HAP-1 (cell line): Measurements from ENCODE around the gene XRCC5.
"Not testable (repeated sequence)": the region's sequence is repeated elsewhere in the genome, so short reads cannot be mapped to it uniquely, and the experiment has no call there.

ENCODE experiments used
- DNase-seq, 2 experiments: peaks; one replicate each; pipeline ENCODE4 v3.0.0-alpha.2; 2016 to 2020; ENCODE audit warnings: low spot score in 2 of 2
- H3K27me3 ChIP-seq: fragments of 250-450 bp; sonication (Bioruptor Pico); 2 replicates; pipeline ENCODE4 v1.5.1; 2020; ENCODE audit warnings: low read depth, mild to moderate bottlenecking, moderate library complexity
- H3K36me3 ChIP-seq: fragments of 250-450 bp; sonication (Bioruptor Pico); replicated peaks from 2 replicates; pipeline ENCODE4 v1.5.1; 2020; ENCODE audit warnings: mild to moderate bottlenecking
- H3K4me1 ChIP-seq: fragments of 250-450 bp; sonication (Bioruptor Pico); 2 replicates; pipeline ENCODE4 v1.5.1; 2020; ENCODE audit warnings: mild to moderate bottlenecking
- H3K4me3 ChIP-seq: fragments of 250-450 bp; sonication (Bioruptor Pico); 2 replicates; pipeline ENCODE4 v1.5.1; 2020; ENCODE audit warnings: mild to moderate bottlenecking, moderate library complexity
- H3K9me3 ChIP-seq: fragments of 250-450 bp; sonication (Bioruptor Pico); 2 replicates; pipeline ENCODE4 v1.5.1; 2020; ENCODE audit warnings: mild to moderate bottlenecking, moderate library complexity
- in situ Hi-C: fragments of 300-500 bp; cut with MboI; formaldehyde crosslinking; loops from 3 replicates; pipeline ENCODE4 v1.14.3; 2020; ENCODE audit warnings: low sequenced_read_pairs, inconsistent platforms, mixed read lengths

XRCC5 gene

GRCh38 chr2:216192931-216193330, 83.8 kb downstream of the XRCC5 start:
- H3K36me3 ChIP-seq: peaks cover 72% of the 10 kb centered on the region
- peaks cover 11% of the 10 kb centered on the region for H3K4me1 ChIP-seq
- H3K4me3 ChIP-seq: no peak overlapping the region
- in situ Hi-C loops: no loop called here
- no peak for DNase-seq
- H3K27me3 ChIP-seq: no peaks in the 10 kb centered on the region
- no peaks in the 10 kb centered on the region for H3K9me3 ChIP-seq

- Histone ChIP-seq H3K36me3 (peaks cover 81% of the 10 kb centered on the region), H3K4me1 (peaks cover under 1% of the 10 kb centered on the region), H3K4me3 (no peak overlapping the region), H3K27me3 (no peaks in the 10 kb centered on the region), H3K9me3 (no peaks in the 10 kb centered on the region)
- DNase-seq: no peak
- in situ Hi-C loops: no loop called here
Measured at GRCh38 chr2:216194013-216194412, 84.9 kb downstream of the XRCC5 start.

- in situ Hi-C loops: no loop called here
- Histone ChIP-seq H3K27me3 (no peaks in the 10 kb centered on the region), H3K4me3 (no peak overlapping the region), H3K36me3 (peaks cover 83% of the 10 kb centered on the region), H3K9me3 (no peaks in the 10 kb centered on the region), H3K4me1 (no peaks in the 10 kb centered on the region)
- DNase-seq: no peak
Measured at GRCh38 chr2:216194561-216194960, 85.4 kb downstream of the XRCC5 start.

DNA sequence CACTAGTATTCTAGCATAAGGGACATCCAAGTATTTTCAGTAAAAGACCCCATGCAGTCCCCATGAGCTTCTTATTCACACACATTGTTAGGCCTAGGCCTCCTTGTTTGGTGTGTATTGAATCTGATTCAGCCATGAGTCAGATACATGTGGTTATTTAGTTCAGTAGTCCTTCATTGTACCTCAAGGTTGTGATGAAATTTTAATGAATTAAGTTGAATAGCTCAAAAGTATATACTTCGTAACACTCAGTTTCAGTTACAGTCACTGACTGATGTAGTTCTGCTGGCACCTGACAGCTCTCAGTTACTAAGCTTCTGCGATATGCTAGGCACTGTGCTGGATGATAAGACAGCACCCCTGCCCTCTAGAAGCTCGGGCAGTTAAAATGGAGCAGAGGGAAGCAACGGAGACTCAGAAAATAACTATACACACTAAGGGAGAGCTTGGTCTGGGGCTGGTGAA, 86.4 kb downstream of the XRCC5 start:
- H3K4me1 ChIP-seq: no peaks in the 10 kb centered on the region
- H3K4me3 ChIP-seq: no peak overlapping the region
- in situ Hi-C loops: no loop called here
- no peaks in the 10 kb centered on the region for H3K27me3 ChIP-seq
- no peaks in the 10 kb centered on the region for H3K9me3 ChIP-seq
- peaks cover 86% of the 10 kb centered on the region for H3K36me3 ChIP-seq
- DNase-seq: no peak

- in situ Hi-C loops: loop anchor here (25.0 kb wide), 1 partner anchor 461 kb away; no protein-coding TSS in a partner anchor
- Histone ChIP-seq H3K4me1 (no peaks in the 10 kb centered on the region), H3K27me3 (no peaks in the 10 kb centered on the region), H3K4me3 (no peak overlapping the region), H3K36me3 (peaks cover 93% of the 10 kb centered on the region), H3K9me3 (no peaks in the 10 kb centered on the region)
- DNase-seq: no peak
Measured at GRCh38 chr2:216201692-216202306, 92.7 kb downstream of the XRCC5 start.

DNA sequence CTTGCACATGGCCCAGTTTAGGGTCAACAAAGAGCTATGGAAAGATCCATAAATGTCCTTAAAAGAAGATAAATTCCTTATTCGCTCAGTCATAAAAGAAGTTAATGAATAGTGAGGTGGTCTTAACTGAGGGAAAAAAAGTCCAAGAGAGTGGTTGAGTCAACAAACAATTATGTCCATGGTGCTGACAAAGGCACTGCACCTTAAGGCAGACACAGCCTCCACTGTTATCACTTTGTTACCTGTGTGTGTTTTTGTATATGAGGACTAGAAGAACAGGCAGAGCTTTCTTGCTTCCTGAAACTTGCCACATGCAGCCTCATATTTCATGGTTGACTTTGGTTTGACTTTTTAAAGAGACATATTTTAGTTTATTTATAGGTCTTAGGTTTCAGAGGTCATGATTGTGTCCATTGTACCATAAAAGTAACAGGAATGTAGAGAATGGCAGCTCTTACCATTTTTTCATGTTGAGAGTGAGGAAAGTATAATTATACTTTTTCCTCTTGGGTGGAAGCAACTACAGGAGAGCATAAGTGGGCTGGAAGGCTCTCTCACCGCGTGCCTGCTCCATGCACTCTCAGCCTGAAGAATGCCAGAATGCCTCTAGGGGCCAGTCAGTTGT, 93.6 kb downstream of the XRCC5 start:
- H3K36me3 ChIP-seq: peaks cover 92% of the 10 kb centered on the region
- no peaks in the 10 kb centered on the region for H3K9me3 ChIP-seq
- in situ Hi-C loops: loop anchor here (25.0 kb wide), 1 partner anchor 460 kb away; no protein-coding TSS in a partner anchor

GRCh38 chr2:216205486-216205885, 96.3 kb downstream of the XRCC5 start:
- Histone ChIP-seq H3K4me3 (no peak overlapping the region), H3K36me3 (peaks cover 72% of the 10 kb centered on the region), H3K27me3 (no peaks in the 10 kb centered on the region), H3K4me1 (no peaks in the 10 kb centered on the region), H3K9me3 (no peaks in the 10 kb centered on the region)
- in situ Hi-C loops: loop anchor here (25.0 kb wide), 1 partner anchor 457 kb away; no protein-coding TSS in a partner anchor
- DNase-seq: no peak

More for the DNA sequence above, 93.6 kb downstream of the XRCC5 start:
- DNase-seq: no peak
- no peak overlapping the region for H3K4me3 ChIP-seq
- no peaks in the 10 kb centered on the region for H3K27me3 ChIP-seq
- no peaks in the 10 kb centered on the region for H3K4me1 ChIP-seq

DNA sequence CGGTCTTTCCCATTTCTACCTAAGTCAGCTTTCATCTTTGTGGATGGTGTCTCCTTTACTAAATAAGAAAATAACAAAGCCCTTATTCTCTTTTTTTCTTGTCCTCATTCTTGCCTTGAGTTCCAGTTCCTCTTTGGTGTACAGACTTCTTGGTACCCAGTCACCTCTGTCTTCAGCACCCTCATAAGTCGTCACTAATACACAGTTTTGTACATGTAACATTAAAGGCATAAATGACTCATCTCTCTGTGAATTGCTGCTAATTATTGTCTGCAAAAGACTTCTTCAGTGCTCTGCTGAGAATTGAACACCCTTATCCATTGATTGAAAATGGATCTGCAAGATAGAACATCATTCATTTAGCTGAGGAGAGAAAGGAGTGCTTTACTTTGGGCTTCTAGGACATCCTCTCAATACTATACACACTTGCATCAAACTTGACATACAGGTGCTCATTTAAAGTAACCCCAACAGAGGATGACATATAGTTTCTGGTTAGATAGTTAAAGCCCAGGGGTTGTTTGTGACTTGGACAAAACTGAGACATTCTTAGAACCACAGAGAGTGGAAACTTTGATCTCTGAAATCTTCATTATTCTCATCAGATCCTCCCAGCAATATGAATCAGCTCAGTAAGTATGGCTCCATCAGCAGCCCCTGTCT, 97.0 kb downstream of the XRCC5 start:
- no peaks in the 10 kb centered on the region for H3K27me3 ChIP-seq
- no peak for DNase-seq
- no peaks in the 10 kb centered on the region for H3K4me1 ChIP-seq
- H3K9me3 ChIP-seq: no peaks in the 10 kb centered on the region
- no peak overlapping the region for H3K4me3 ChIP-seq
- in situ Hi-C loops: loop anchor here (25.0 kb wide), 1 partner anchor 456 kb away; no protein-coding TSS in a partner anchor
- peaks cover 65% of the 10 kb centered on the region for H3K36me3 ChIP-seq

- in situ Hi-C loops: loop anchor here (25.0 kb wide), 1 partner anchor 455 kb away; no protein-coding TSS in a partner anchor
- no peaks in the 10 kb centered on the region for H3K27me3 ChIP-seq
- H3K9me3 ChIP-seq: no peaks in the 10 kb centered on the region
- DNase-seq: no peak
- no peak overlapping the region for H3K4me3 ChIP-seq
- H3K4me1 ChIP-seq: no peaks in the 10 kb centered on the region
- peaks cover 59% of the 10 kb centered on the region for H3K36me3 ChIP-seq
Measured at GRCh38 chr2:216206821-216207220, 97.7 kb downstream of the XRCC5 start.

DNA sequence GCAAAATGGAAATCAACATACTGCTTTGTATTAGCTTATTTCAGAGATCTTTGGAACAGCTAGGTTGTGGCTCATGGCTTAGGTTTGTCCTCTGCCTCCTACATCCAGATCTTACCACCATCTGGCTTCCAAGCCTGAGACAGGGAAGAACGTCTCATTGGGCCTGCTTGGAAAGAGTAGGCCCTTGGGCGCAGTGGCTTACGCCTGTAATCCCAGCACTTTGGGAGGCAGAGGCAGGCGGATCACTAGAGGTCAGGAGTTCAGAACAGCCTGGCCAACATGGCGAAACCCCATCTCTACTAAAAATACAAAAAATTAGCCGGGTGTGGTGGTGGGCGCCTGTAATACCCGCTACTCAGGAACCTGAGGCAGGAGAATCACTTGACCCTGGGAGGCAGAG, 99.5 kb downstream of the XRCC5 start:
- H3K9me3 ChIP-seq, H3K4me3 ChIP-seq, DNase-seq, H3K27me3 ChIP-seq, H3K4me1 ChIP-seq: not testable (repeated sequence)
- in situ Hi-C loops: loop anchor here (25.0 kb wide), 1 partner anchor 454 kb away; no protein-coding TSS in a partner anchor
- peaks cover 42% of the 10 kb centered on the region for H3K36me3 ChIP-seq

GRCh38 chr2:216210701-216211540, 101.8 kb downstream of the XRCC5 start:
- no peak overlapping the region for H3K4me3 ChIP-seq
- no peaks in the 10 kb centered on the region for H3K27me3 ChIP-seq
- H3K9me3 ChIP-seq: no peaks in the 10 kb centered on the region
- peaks cover 20% of the 10 kb centered on the region for H3K36me3 ChIP-seq
- DNase-seq: no peak
- in situ Hi-C loops: loop anchor here (25.0 kb wide), 1 partner anchor 451 kb away; no protein-coding TSS in a partner anchor
- no peaks in the 10 kb centered on the region for H3K4me1 ChIP-seq

- no peak for DNase-seq
- H3K4me1 ChIP-seq: no peaks in the 10 kb centered on the region
- H3K36me3 ChIP-seq: peaks cover 14% of the 10 kb centered on the region
- in situ Hi-C loops: loop anchor here (25.0 kb wide), 1 partner anchor 451 kb away; no protein-coding TSS in a partner anchor
- H3K27me3 ChIP-seq: no peaks in the 10 kb centered on the region
- no peaks in the 10 kb centered on the region for H3K9me3 ChIP-seq
- no peak overlapping the region for H3K4me3 ChIP-seq
Measured at GRCh38 chr2:216211614-216212145, 102.5 kb downstream of the XRCC5 start.

- H3K27me3 ChIP-seq: no peaks in the 10 kb centered on the region
- in situ Hi-C loops: loop anchor here (25.0 kb wide), 1 partner anchor 448 kb away; no protein-coding TSS in a partner anchor
- H3K4me1 ChIP-seq: no peaks in the 10 kb centered on the region
- no peaks in the 10 kb centered on the region for H3K9me3 ChIP-seq
- no peak overlapping the region for H3K4me3 ChIP-seq
- DNase-seq: no peak
- peaks cover 3% of the 10 kb centered on the region; the same call in 1 of the 2 replicates for H3K36me3 ChIP-seq
Measured at GRCh38 chr2:216214768-216215167, 105.6 kb downstream of the XRCC5 start.
